OCI-LY1 (cell line): ENCODE data around the gene KRTAP10-6.

Source experiments
- H2AFZ ChIP-seq: fragments of 200-600 bp; sonication (generic), shearing (Covaris generic); 2 replicates; pipeline ENCODE4 v1.6.0; 2014; ENCODE audit warnings: antibody characterized with exemption, mild to moderate bottlenecking, low read length
- H3F3A ChIP-seq: fragments of 200-600 bp; sonication (generic), shearing (Covaris generic); 2 replicates; pipeline ENCODE4 v1.6.0; 2014; ENCODE audit warnings: mild to moderate bottlenecking, antibody characterized with exemption, low read length, moderate library complexity; ENCODE audit not compliant: insufficient read depth
- H3K27ac ChIP-seq: fragments of 200-600 bp; sonication (generic); 2 replicates; pipeline ENCODE4 v1.5.1; 2014; ENCODE audit warnings: low read length, mixed run types, mild to moderate bottlenecking, low read depth; ENCODE audit not compliant: poor library complexity, severe bottlenecking
- H3K27me3 ChIP-seq: fragments of 200-600 bp; sonication (generic); 2 replicates; pipeline ENCODE4 v1.6.0; 2014; ENCODE audit warnings: antibody characterized with exemption, mild to moderate bottlenecking, low read length, moderate library complexity; ENCODE audit not compliant: insufficient read depth
- H3K36me3 ChIP-seq: fragments of 200-600 bp; sonication (generic); 2 replicates; pipeline ENCODE4 v1.6.1; 2014; ENCODE audit warnings: mild to moderate bottlenecking, antibody characterized with exemption, low read length, moderate library complexity, mixed read lengths; ENCODE audit not compliant: insufficient read depth
- H3K4me1 ChIP-seq: fragments of 200-600 bp; sonication (generic); 2 replicates; pipeline ENCODE4 v1.5.1; 2014; ENCODE audit warnings: mild to moderate bottlenecking, low read length, moderate library complexity; ENCODE audit not compliant: insufficient read depth, severe bottlenecking
- H3K4me2 ChIP-seq: fragments of 200-600 bp; sonication (generic), shearing (Covaris generic); 2 replicates; pipeline ENCODE4 v1.6.1; 2014; ENCODE audit warnings: low read length
- H3K4me3 ChIP-seq: fragments of 200-600 bp; sonication (generic); 2 replicates; pipeline ENCODE4 v1.5.1; 2014; ENCODE audit warnings: low read length, low read depth, mild to moderate bottlenecking, mixed read lengths; ENCODE audit not compliant: poor library complexity, severe bottlenecking
- H3K79me2 ChIP-seq: fragments of 200-600 bp; shearing (Covaris generic); 2 replicates; pipeline ENCODE4 v1.6.1; 2016; ENCODE audit warnings: mixed run types, low read length, mixed read lengths; ENCODE audit not compliant: insufficient read depth
- H3K9ac ChIP-seq: fragments of 200-600 bp; sonication (generic), shearing (Covaris generic); 2 replicates; pipeline ENCODE4 v1.6.1; 2014; ENCODE audit warnings: mild to moderate bottlenecking, low read length, mixed read lengths
- H3K9me2 ChIP-seq: fragments of 200-600 bp; sonication (generic), shearing (Covaris generic); 2 replicates; pipeline ENCODE4 v1.6.1; 2014; ENCODE audit warnings: low read depth, mild to moderate bottlenecking, low read length, mixed read lengths
- H3K9me3 ChIP-seq: fragments of 200-600 bp; shearing (Covaris generic); 2 replicates; pipeline ENCODE4 v1.6.1; 2014; ENCODE audit warnings: low read length, mixed read lengths
- H4K20me1 ChIP-seq: fragments of 200-600 bp; sonication (generic), shearing (Covaris generic); 2 replicates; pipeline ENCODE4 v1.6.0; 2016; ENCODE audit warnings: mild to moderate bottlenecking, low read length; ENCODE audit not compliant: insufficient read depth
- EZH2 ChIP-seq: fragments of 200-600 bp; sonication (generic), shearing (Covaris generic); IDR thresholded peaks from 2 replicates; pipeline ENCODE4 v1.8.0; 2017; ENCODE audit warnings: borderline replicate concordance, mixed run types, mild to moderate bottlenecking, antibody characterized with exemption, low read length, moderate library complexity, mixed read lengths
- TF ChIP-seq, protein P1 (sequence below): fragments of 200-600 bp; sonication (generic), shearing (Covaris generic); IDR thresholded peaks from 2 replicates; pipeline ENCODE4 v1.5.1; 2017; ENCODE audit warnings: mild to moderate bottlenecking, antibody characterized with exemption, low read length, moderate library complexity, mixed read lengths

The KRTAP10-6 gene

DNA sequence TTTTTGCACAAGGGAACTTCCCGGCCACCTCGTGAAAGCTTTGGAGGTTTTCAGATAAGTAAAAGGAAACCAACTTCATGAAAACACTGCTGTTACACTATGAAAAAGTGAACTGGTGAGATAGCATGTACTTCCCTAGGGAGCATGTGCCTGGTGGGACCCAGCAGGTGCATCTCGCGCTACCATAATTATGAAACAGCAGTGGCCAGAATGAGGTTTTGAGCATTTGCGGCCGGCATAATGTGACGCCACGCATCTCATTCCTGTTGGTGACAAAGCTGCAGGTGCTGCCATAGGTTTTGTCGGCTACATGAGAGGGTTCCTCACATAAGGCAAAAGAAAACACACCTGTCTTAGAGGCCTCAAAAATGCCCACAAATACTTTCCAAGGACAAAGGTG lies 35.4 kb downstream of the KRTAP10-6 start:
- Histone ChIP-seq H4K20me1 (no peaks in the 10 kb centered on the region), H3K4me2 (no peak overlapping the region), H3K27ac (no peak overlapping the region)

DNA sequence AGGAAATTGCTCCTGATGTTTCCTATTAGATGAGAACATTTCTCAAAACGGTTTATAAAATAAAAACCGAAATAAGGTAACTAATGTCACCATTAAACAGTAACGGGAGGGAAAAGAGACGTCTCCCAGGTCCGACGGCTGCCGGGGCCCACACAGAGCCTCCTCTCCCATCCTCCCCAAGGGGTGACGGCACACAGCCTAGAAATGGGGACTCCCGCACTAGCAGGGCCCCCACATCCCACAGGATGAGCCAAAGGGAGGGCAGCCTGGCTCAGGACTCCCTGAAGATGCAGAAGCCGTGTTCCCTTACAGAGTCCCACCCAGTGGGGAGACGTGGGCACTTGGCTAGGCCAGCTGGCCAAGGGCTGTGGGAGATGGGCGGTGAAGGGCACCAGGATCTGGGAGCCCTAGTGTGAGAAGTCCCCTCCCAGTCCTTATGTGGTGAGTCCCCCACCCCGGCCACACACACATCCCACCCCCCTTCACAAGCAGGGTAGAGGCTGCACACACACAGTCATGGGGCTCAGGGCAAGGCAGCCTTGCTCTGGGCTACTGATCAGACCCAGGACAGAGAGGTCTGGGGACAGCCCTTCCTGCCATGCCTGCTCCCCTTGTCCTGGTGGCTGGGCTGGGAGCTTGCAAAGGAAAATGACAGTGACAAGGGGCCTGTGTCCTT lies 37.0 kb downstream of the KRTAP10-6 start:
- no peak for TF ChIP-seq EZH2
- TF ChIP-seq, protein P1, sequence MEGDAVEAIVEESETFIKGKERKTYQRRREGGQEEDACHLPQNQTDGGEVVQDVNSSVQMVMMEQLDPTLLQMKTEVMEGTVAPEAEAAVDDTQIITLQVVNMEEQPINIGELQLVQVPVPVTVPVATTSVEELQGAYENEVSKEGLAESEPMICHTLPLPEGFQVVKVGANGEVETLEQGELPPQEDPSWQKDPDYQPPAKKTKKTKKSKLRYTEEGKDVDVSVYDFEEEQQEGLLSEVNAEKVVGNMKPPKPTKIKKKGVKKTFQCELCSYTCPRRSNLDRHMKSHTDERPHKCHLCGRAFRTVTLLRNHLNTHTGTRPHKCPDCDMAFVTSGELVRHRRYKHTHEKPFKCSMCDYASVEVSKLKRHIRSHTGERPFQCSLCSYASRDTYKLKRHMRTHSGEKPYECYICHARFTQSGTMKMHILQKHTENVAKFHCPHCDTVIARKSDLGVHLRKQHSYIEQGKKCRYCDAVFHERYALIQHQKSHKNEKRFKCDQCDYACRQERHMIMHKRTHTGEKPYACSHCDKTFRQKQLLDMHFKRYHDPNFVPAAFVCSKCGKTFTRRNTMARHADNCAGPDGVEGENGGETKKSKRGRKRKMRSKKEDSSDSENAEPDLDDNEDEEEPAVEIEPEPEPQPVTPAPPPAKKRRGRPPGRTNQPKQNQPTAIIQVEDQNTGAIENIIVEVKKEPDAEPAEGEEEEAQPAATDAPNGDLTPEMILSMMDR: no peak
- Histone ChIP-seq H3K4me3 (no peak overlapping the region), H2AFZ (no peak overlapping the region), H4K20me1 (no peaks in the 10 kb centered on the region), H3K79me2 (no peaks in the 10 kb centered on the region), H3F3A (no peaks in the 10 kb centered on the region), H3K9me3 (no peaks in the 10 kb centered on the region), H3K27ac (no peak overlapping the region), H3K9ac (no peak overlapping the region), H3K27me3 (no peaks in the 10 kb centered on the region; the same call in 1 of the 2 replicates), H3K36me3 (no peaks in the 10 kb centered on the region), H3K9me2 (no peaks in the 10 kb centered on the region), H3K4me2 (no peak overlapping the region), H3K4me1 (no peaks in the 10 kb centered on the region)

More for the DNA sequence above, 35.4 kb downstream of the KRTAP10-6 start:
- H3K9me3 ChIP-seq: no peaks in the 10 kb centered on the region
- H3K4me3 ChIP-seq: no peak overlapping the region
- H3K27me3 ChIP-seq: no peaks in the 10 kb centered on the region; the same call in 1 of the 2 replicates
- H3K9ac ChIP-seq: no peak overlapping the region
- H3F3A ChIP-seq: no peaks in the 10 kb centered on the region
- no peaks in the 10 kb centered on the region for H3K79me2 ChIP-seq
- H3K36me3 ChIP-seq: no peaks in the 10 kb centered on the region
- TF ChIP-seq EZH2: no peak
- TF ChIP-seq, protein P1: no peak
- H3K9me2 ChIP-seq: no peaks in the 10 kb centered on the region
- no peaks in the 10 kb centered on the region for H3K4me1 ChIP-seq
- no peak overlapping the region for H2AFZ ChIP-seq

DNA sequence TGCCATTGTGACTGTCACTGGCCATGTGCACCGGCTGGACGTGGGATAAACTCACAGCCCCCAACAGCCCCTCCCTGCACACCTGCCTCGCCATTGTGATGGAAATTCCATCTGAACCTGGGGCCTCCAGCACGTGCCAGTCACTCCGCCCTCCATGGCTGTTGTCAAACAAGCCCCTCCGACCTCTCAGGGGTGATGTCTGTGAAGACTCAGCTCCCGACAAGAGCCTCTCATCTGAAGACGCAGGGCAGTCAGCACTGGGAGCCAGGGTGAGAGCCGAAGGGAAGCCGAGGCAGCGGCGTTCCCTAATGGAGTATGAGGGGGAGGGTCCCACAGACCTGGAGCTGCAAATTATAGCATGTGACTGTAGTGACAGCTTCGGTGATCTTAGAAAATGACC lies 39.6 kb downstream of the KRTAP10-6 start:
- Histone ChIP-seq H3F3A (no peaks in the 10 kb centered on the region), H3K9ac (no peak overlapping the region), H3K9me2 (no peaks in the 10 kb centered on the region), H3K4me3 (no peak overlapping the region), H3K27ac (no peak overlapping the region), H2AFZ (no peak overlapping the region), H3K4me1 (no peaks in the 10 kb centered on the region), H3K4me2 (no peak overlapping the region), H3K79me2 (no peaks in the 10 kb centered on the region), H4K20me1 (no peaks in the 10 kb centered on the region), H3K27me3 (no peaks in the 10 kb centered on the region; the same call in 1 of the 2 replicates), H3K9me3 (no peaks in the 10 kb centered on the region), H3K36me3 (no peaks in the 10 kb centered on the region)
- TF ChIP-seq EZH2: no peak
- TF ChIP-seq, protein P1: no peak
